Measurements from ENCODE around the gene LTC4S.
"Not testable (repeated sequence)": the region's sequence is repeated elsewhere in the genome, so short reads cannot be mapped to it uniquely, and the experiment has no call there.

LTC4S gene

DNA sequence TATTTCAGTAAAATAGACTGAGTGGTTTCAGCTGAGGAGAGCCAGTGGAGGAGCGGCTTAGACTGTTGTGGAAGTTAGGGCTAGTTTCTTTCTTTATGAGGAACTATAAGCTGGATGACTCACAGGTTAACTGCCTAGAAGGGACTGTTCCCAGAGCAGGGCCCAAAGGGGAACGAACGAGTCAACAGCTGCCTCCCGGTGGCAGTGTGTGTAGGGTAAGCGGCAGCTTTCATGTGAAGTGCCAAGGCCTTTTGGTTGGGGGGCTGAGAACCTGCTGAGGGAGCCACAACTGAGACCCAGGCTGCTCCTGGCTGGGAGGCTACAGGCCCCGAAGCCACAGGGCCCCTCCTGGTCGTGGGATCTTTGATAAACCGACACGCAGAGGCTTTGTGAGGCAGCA lies 33.9 kb downstream of the LTC4S start:
- peak; percentile 33 for DNase-seq (ENCODE audit: low spot score)

DNA sequence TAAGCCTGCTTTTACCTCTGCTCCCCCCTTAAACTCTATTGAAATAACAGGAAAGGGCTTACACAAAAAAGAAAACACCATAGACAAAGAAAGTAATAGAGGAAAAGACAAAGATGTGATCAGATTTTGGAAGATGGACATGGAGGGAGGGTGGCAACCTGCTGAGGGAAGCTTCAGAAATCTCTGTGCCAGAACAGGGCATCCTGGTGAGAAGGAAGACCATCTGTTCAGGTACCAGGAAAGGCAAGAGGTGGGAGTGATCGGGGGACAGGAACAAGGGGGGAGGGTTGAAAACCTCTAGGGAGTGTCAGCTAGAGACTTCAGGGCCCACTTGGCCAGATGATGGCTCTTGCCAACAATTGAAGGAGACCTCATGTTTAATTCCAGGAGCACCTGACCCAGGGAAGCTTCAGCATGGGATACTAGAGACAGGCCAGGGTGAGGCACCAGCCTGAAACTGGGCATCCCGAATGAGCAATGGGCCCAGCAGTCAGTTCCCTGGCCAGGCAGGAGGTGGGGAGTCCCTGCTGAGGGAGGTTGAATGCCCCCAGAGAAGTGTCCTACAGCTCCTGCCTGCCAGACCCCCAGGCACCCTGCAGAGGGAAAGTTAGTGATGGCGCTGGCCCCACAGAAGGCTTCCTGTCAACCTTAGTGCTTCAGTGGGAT lies 35.1 kb downstream of the LTC4S start:
- no peak for DNase-seq (ENCODE audit: low spot score)

DNA sequence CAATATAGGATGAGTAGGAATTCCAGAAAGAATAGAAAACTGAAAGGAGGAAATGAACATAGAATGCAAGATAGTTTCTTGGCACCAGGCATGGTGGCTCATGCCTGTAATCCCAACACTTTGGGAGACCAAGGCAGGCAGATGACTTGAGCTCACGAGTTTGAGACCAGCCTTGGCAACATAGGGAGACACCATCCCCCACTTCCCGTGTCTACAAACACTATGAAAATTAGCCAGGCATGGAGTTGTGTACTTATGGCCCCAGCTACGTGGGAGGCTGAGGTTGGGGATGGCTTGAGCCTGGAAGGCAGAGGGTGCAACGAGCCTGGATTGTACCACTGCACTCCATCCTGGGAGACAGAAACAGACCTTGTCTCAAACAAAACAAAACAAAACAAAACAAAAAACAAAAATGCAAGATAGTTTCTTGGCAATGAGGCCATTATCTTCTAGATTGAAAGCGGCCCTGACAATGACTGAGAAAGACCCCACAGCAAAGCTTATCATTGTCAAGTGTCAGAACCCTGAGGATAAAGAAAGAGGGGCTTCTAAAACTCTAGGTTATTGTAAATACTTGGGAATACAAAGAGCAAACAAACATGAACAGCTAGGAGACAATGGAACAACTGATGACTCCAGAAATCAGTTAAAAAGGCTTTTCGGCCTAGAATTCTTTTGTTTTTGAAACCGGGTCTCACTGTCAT lies 36.1 kb downstream of the LTC4S start:
- no peak for DNase-seq (ENCODE audit: low spot score)

- no peak for DNase-seq (ENCODE audit: low spot score)
These were observed 37.2 kb downstream of the LTC4S start for GRCh38 chr5:179830818-179831468.

DNA sequence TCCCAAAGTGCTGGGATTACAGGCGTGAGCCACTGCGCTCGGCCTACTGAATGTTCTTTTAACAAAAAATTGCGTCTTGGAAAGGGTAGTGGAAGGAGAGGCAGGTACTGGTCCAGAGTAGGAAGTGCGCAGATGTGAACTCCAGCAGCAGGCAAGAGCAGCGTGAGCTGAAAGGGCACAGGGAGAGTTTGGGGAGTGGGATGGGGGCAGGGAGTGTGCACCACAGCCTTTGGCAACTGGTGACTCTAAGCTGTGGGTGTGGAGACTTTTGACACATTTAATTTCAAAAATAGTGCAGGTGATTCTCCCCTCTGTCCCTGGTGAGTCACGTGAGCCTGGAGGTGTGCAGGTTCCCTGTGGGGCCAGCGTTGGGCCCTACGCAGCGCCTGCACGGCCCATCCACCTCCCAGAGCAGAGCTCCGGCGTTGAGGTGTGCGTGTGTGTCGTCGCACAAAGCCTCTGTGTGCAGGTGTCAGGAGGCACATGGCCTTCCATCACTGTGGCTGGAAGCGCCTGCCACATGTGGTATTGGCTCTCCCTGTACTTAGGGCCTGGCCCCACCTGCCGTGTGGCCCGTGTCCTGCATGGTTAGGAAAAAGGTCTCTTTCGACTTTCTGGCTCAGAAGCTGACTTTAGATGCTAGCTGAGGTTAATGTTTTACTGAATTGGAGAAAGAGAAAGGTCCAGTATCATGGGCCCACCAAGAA lies 38.4 kb downstream of the LTC4S start:
- no peak for DNase-seq (ENCODE audit: low spot score)

DNA sequence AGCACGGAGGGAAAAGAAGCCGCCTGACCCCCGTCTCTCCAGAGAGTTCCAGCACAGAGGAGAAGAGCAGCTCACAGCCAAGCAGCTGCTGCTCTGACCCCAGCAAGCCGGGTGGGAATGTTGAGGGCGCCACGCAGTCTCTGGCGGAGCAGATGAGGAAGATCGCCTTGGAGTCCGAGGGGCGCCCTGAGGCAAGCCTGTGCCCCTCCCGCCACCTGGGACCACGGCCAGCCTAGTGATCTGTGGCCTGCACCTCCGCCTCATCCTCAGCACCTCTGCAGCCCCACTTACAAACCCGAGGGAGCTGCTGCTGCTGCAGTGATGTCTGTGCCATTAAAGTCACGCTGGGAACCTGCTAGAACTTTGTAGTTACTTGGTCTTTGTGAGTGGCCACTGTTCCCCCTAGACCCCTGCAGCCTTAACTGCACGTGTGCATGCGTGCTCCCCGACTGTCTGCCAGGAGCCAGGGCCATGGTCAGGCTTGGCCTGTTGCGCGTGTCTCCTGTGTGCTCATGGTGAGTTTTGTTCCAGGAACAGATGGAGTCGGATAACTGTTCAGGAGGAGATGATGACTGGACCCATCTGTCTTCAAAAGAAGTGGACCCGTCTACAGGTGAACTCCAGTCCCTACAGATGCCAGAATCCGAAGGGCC lies 39.4 kb downstream of the LTC4S start:
- no peak for DNase-seq (ENCODE audit: low spot score)

DNA sequence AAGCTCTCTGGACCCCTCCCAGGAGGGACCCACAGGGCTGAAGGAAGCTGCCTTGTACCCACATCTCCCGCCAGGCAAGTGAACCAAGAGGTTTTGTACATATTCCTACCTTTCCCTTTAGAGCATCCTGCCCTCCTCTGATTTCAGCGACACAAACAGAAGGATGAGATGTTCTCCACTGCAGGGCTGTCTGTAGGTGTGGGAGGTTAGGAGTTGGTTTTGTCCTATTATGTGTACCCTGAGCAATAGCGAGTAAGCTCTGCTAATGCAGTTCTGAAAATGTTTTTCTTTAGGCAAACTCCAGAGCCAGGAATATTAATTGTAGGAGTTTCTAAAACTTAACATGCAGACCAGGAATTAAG lies 39.9 kb downstream of the LTC4S start:
- no peak for DNase-seq (ENCODE audit: low spot score)

- no peak for DNase-seq (ENCODE audit: low spot score)
These were observed 40.3 kb downstream of the LTC4S start for GRCh38 chr5:179834120-179834519.

DNA sequence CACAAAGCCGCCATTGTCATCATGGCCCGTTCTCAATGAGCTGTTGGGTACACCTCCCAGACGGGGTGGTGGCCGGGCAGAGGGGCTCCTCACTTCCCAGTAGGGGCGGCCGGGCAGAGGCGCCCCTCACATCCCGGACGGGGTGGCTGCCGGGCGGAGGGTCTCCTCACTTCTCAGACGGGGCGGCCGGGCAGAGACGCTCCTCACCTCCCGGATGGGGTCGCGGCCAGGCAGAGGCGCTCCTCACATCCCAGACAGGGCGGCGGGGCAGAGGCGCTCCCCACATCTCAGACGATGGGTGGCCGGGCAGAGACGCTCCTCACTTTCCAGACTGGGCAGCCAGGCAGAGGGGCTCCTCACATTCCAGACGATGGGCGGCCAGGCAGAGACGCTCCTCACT lies 41.1 kb downstream of the LTC4S start:
- DNase-seq (ENCODE audit: low spot score): not testable (repeated sequence)

DNA sequence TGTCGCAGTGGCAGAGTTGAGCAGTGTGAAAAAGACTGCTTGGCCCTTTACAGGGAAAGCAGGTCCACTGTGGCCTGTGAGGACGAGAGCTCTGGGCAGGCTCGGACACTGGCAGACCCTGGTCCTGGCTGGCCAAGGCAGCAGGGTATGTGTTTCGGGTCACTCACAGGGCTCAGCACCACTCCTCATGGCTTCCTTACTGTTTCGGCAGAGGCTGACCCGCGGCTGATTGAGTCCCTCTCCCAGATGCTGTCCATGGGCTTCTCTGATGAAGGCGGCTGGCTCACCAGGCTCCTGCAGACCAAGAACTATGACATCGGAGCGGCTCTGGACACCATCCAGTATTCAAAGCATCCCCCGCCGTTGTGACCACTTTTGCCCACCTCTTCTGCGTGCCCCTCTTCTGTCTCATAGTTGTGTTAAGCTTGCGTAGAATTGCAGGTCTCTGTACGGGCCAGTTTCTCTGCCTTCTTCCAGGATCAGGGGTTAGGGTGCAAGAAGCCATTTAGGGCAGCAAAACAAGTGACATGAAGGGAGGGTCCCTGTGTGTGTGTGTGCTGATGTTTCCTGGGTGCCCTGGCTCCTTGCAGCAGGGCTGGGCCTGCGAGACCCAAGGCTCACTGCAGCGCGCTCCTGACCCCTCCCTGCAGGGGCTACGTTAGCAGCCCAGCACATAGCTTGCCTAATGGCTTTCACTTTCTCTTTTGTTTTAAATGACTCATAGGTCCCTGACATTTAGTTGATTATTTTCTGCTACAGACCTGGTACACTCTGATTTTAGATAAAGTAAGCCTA lies 42.6 kb downstream of the LTC4S start:
- DNase-seq (ENCODE audit: low spot score): peak; percentile 78

DNA sequence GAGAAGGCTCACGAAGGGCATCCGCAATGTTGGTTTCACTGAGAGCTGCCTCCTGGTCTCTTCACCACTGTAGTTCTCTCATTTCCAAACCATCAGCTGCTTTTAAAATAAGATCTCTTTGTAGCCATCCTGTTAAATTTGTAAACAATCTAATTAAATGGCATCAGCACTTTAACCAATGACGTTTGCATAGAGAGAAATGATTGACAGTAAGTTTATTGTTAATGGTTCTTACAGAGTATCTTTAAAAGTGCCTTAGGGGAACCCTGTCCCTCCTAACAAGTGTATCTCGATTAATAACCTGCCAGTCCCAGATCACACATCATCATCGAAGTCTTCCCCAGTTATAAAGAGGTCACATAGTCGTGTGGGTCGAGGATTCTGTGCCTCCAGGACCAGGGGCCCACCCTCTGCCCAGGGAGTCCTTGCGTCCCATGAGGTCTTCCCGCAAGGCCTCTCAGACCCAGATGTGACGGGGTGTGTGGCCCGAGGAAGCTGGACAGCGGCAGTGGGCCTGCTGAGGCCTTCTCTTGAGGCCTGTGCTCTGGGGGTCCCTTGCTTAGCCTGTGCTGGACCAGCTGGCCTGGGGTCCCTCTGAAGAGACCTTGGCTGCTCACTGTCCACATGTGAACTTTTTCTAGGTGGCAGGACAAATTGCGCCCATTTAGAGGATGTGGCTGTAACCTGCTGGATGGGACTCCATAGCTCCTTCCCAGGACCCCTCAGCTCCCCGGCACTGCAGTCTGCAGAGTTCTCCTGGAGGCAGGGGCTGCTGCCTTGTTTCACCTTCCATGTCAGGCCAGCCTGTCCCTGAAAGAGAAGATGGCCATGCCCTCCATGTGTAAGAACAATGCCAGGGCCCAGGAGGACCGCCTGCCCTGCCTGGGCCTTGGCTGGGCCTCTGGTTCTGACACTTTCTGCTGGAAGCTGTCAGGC lies 43.6 kb downstream of the LTC4S start:
- DNase-seq (ENCODE audit: low spot score): no peak

- no peak for DNase-seq (ENCODE audit: low spot score)
These were observed 45.8 kb downstream of the LTC4S start for GRCh38 chr5:179839328-179840256.

- DNase-seq (ENCODE audit: low spot score): no peak
These were observed 46.5 kb downstream of the LTC4S start for GRCh38 chr5:179840321-179840720.

DNA sequence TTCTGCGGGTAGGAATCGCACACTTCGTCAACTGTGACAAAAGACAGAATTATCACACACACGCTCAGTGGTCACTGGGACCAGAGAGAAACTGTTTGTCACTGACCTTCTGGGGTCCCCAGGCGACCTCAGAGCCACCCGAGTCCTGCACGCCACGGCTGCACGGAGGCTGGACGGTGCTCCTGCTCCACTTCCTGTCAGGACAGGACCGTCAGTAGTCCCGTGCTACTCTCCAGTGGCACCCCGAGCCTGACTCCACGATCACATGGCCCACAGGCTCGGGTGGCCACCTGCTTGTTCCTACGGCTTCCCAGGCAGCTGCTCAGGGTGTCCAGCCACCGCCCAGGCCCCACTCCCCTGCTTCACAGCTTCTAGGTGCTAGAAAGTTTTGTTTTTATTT lies 47.0 kb downstream of the LTC4S start:
- DNase-seq (ENCODE audit: low spot score): no peak

GRCh38 chr5:179841621-179842020 lies 47.8 kb downstream of the LTC4S start:
- DNase-seq (ENCODE audit: low spot score): no peak
